ENCODE data around the gene FCER2.

FCER2 gene

DNA sequence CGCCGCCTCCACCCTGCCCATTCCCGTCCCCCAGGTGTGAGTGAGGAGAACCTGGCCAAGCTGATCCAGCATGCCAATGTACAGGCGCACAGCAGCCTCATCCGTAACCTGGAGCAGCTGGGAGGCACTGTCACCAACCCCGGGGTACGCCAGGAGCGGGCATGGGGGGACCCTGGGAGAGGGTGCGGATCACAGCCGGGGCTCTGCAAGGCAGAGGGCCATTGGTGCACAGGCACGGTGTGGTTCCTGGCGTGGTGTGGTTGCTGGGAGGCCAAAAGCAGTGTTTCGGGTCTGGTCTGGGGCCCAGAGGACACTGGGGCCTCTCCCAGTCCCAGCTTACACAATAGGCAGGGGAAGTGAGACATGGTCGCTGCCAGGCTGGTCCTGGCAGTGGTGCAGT, 56.8 kb downstream of the FCER2 start:
- DNase-seq: no peak

DNA sequence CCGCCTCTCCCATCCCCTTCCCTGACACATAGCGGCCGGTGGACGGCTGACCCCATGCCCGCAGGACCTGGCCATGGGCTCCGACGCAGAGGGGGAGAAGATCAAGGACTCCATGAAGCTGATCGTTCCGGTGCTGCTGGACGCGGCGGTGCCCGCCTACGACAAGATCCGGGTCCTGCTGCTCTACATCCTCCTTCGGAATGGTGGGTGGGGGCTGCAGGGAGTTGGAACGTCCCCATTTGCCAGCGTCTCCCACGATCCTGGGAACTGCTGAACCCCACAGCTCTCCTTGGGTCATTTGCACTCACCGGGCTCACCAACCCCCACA, 57.4 kb downstream of the FCER2 start:
- no peak for DNase-seq

DNA sequence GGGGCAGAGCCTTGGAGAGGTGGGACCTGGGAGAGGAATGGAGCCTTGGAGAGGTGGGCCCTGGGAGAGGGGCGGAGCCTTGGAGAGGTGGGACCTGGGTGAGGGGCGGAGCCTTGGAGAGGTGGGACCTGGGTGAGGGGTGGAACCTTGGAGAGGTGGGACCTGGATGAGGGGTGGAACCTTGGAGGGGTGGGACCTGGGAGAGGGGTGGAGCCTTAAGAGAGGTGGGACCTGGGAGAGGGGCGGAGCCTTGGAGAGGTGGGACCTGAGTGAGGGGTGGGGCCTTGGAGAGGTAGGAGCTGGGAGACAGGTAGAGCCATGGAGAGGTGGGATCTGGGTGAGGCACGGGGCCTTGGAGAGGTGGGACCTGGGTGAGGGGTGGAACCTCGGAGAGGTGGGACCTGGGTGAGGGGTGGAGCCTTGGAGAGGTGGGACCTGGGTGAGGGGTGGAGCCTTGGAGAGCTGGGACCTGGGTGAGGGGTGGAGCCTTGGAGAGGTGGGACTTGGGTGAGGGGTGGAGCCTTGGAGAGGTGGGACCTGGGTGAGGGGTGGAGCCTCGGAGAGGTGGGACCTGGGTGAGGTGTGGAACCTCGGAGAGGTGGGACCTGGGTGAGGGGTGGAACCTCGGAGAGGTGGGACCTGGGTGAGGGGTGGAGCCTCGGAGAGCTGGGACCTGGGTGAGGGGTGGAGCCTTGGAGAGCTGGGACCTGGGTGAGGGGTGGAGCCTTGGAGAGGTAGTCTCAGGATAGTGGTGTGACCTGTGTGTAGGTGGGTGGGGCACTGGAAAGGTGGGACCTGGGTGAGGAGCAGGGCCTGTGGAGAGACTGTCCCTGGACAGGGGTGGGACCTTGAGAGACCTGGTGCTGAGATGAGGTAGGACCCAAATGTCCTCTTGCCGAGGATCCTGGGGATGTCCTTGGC, 58.0 kb downstream of the FCER2 start:
- peak; percentile 41 for DNase-seq

DNA sequence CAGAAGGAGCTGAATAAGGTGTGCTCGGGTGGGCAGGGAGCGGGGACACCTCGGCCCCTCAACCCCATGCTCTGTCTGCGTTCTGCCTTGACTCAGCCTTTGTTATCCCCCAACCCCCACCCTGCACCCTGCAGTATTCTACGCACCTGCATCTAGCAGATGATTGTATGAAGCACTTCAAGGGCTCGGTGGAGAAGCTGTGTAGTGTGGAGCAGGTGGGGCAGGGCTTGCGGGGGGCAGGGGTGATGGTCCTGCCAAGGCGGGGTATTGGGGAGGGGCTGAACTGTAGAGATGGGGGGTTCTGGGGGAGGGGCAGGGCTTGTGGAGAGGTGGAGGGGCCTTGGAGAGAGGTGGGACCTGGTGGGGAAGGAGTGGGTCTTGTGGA, 58.9 kb downstream of the FCER2 start:
- DNase-seq: no peak

DNA sequence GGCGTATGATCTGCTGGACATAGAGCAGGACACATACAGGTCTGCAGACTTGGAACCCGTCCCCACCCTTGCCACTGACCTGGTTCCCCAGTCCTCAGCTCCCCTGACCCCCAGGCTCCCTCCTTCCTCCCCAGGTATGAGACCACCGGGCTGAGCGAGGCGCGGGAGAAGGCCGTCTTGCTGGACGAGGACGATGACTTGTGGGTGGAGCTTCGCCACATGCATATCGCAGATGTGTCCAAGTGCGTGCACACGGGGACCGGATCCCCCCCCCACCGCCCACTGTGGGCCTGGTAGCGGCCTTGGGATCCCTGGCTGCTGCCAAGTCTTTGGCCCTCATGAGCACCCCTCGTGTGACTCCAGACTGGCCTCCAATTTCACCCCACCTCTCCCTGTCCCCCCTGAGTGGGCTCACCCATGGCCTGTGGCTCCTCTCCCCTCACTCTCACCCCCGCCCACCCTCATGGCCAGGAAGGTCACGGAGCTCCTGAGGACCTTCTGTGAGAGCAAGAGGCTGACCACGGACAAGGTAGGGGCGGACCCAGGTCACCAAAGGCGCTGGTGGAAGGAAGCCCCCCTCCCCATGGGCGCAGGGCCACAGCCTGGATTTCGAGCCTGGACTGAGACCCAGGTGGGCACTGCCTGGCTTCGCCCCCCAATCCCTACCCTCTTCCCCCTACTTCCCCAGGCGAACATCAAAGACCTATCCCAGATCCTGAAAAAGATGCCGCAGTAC, 59.5 kb downstream of the FCER2 start:
- no peak for DNase-seq

DNA sequence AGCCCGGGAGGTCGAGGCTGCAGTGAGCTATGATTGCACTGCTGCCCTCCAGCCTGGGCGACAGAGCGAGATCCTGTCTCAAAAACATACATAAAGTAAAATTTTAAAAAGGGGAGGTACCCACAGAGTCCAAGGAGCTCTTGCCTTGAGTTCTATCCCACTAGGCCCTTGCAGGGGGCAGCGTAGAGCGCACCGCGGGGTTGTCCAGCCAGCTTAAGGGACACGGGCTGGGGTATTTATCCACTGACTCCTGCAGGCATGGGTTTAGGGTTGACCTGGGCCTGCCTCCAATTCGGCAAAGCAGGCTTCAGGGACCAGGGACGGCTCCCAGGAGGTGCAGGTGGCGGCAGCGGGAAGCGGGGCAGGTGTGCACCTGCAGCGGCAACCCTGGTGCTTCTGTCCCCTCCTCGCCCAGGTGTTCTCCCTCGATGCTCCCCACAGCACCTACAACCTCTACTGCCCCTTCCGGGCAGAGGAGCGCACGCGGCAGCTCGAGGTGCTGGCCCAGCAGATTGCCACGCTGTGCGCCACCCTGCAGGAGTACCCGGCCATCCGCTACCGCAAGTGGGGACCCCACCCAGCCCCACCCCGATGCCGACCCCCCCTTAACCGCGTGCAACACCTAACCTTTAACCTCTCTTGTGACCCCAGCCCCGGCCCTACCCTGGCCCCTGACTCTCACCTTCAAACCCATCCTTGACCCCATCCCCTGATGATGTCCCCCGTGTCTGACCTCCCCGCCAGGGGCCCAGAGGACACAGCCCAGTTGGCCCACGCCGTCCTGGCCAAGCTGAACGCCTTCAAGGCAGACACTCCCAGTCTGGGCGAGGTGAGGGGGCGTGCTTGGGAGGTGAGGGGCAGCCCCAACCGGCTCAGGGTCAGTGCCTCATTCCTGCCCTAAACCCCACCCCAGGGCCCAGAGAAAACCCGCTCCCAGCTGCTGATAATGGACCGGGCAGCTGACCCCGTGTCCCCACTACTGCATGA, 60.3 kb downstream of the FCER2 start:
- no peak for DNase-seq

DNA sequence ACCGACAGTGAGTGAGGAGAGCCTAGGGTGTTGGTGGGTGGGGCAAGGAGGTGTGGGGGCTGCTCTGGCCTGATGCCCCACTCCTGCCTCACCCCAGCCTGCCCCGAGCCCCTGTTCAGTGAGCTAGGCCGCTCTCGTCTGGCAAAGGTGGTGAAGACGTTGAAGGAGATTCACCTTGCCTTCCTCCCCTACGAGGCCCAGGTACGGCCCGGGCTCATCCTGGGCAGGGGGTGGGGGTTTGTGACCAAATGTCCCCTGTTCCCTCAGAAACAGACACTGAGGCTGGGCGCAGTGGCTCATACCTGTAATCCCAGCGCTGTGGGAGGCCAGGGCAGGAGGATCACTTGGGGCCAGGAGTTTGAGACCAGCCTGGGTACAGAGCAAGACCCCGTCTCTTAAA, 61.1 kb downstream of the FCER2 start:
- DNase-seq: no peak

DNA sequence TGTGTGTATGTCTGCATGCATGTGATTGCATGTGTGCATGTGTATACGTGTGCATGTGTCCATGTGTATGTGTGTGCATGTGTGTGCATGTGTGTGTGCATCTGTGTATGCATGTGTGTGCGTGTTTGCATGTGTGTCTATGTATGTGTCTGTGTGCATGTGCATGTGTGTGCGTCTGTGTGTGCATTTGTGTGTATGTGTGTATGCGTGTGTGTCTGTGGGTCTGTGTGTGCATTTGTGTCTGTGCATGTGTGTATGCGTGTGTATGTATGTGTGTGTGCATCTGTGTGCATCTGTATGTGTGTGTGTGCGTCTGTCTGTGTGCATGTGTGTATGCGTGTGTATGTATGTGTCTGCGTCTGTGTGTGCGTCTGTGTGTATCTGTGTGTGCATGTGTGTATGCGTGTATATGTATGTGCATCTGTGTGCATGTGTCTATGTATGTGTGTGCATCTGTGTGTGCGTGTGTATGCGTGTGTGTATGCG, 62.0 kb downstream of the FCER2 start:
- DNase-seq: no peak

DNA sequence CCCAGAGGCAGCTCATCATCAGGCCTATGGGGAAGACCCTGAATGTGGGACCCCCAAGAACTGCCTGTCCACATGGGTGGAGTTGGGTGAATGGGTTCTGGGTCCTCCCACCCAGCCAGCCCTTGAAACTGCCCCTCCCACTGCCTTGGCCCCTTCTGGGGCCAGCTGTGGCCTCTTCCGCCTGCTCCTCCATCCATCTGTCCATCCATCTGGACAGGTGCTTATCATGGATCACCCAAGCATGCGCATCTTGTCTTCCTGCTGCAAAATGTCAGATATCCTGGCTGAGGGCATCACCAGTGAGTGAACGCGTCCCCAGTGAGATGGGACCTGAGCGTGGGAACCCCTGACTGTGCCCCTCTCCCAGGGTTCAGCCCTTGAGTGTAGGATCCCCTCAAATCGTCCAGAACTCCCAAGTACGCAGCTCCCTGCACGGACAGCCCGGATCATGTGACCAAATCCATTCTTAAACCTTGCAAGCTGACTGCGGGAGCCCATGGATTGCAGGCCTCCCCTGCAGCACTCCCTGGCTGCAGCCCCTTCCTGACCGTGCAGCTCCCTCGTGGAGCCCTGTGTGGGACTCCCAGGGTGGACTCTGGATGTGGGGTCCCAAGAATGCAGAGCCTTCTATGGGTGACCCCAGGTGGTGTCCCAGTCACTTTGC, 63.0 kb downstream of the FCER2 start:
- DNase-seq: no peak

All from CD4-positive, alpha-beta T cell treated with Interleukin-10 for 1 hour (primary cell).